ENCODE data around the gene JUP.

The JUP gene

DNA sequence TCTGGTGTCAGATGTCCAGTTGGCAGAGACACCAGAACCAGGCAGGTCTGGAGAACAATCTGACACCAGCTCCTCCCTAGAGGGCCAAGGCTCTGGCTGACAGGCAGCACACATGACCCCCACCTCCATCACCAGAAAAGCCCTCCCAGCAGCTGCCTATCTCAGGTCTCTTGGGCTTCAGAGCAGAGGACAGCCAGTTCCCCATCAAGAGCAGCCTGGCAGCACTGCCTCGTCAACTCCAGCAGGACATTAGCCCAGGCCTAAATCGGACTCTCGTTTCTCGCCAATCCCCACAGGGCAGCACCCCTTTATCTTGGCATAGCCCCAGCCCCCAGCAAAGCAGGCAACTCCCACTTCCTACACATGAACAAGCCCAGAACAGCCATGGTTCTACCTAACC lies 4.4 kb downstream of the JUP start:
- Histone ChIP-seq H3K9me3 (ENCODE audit: control insufficient read depth, low read length) (no peaks in the 10 kb centered on the region), H3K4me2 (ENCODE audit: low read length, poor library complexity, severe bottlenecking) (peak overlapping the region; percentile 3), H2AK5ac (ENCODE audit: low read length, severe bottlenecking) (peak overlapping the region; percentile 11), H3K23ac (ENCODE audit: low read length in 2 of 2) (no peak overlapping the region), H4K91ac (ENCODE audit: low read length) (no peak overlapping the region), H3K4me1 (ENCODE audit: control insufficient read depth, insufficient read depth, low read depth, low read length) (peaks cover 43% of the 10 kb centered on the region), H2AFZ (ENCODE audit: low read depth, low read length) (no peak overlapping the region), H3K36me3 (ENCODE audit: control insufficient read depth in 1 of 2, insufficient read depth in 2 of 2, low read depth in 1 of 2, low read length in 2 of 2) (peaks cover 0 to 32% of the 10 kb centered on the region in 2 experiments), H3K27me3 (ENCODE audit: control insufficient read depth in 1 of 2, insufficient read depth in 1 of 2, low read length in 2 of 2) (peaks cover 0 to 23% of the 10 kb centered on the region in 2 experiments), H3K18ac (ENCODE audit: low read depth in 1 of 2, low read length in 2 of 2) (peak overlapping the region in 1 of 2 experiments; percentile 46), H3K4ac (ENCODE audit: low read depth in 1 of 2, low read length in 2 of 2) (no peak overlapping the region), H2BK5ac (ENCODE audit: low read depth, low read length, poor library complexity, severe bottlenecking) (no peak overlapping the region), H3K9ac (ENCODE audit: low read length) (no peak overlapping the region), H3K4me3 (ENCODE audit: insufficient read depth in 1 of 2, low read depth in 1 of 2, low read length in 2 of 2) (no peak overlapping the region), H2BK12ac (ENCODE audit: low read length in 2 of 2) (peak overlapping the region in 1 of 2 experiments; percentile 37), H3K14ac (ENCODE audit: low read length in 2 of 2) (no peak overlapping the region), H2BK120ac (ENCODE audit: low read depth, low read length) (peak overlapping the region; percentile 9), H4K8ac (ENCODE audit: low read length) (no peak overlapping the region), H2BK15ac (ENCODE audit: low read depth, poor library complexity, severe bottlenecking) (no peak overlapping the region), H3K79me1 (replicated peaks; ENCODE audit: low read length, poor library complexity, severe bottlenecking) (no peaks in the 10 kb centered on the region), H3K27ac (ENCODE audit: low read length, poor library complexity, severe bottlenecking) (peak overlapping the region; percentile 47)
- no peak for DNase-seq
- 97% methylated on average over 4 of the region's 4 CpGs for WGBS

DNA sequence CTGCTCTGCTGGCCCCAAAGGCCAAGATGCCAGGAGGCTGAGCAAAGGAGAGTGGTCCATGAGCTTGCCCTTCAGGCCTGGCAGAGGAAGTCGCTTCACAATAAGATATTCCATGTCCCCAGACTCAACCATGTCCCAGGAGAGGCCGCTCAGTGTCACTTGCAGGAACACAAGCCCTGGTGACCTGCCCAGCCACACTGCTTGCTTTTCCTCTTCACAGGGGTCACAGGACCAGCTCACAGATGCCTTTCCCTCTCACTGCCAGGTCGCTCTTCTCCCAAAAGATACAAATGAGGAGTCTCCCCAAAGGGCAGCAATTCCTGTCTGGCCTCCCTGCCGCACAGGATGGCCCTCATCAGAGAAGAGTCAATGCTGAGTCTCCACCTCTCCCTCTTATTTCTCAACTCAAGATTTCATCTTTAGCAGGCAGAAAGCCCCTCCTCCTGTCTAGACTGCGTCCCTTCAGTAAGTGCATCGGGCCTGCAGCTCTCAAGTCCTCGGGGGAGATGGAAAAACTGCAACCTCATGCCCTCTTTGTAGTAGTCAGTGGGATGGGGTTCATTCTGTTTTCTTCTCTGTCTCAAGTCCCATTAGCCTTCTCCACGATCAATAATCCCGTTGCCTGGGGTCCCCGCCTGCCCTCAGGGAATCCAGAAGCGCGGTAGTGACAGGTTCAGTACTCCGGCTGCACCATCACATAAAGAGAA lies 5.0 kb downstream of the JUP start:
- Histone ChIP-seq H2BK5ac (ENCODE audit: low read depth, low read length, poor library complexity, severe bottlenecking) (no peak overlapping the region), H3K4ac (ENCODE audit: low read depth in 1 of 2, low read length in 2 of 2) (peak overlapping the region in 1 of 2 experiments; percentile 17), H3K79me1 (replicated peaks; ENCODE audit: low read length, poor library complexity, severe bottlenecking) (no peaks in the 10 kb centered on the region), H4K8ac (ENCODE audit: low read length) (no peak overlapping the region), H3K23ac (ENCODE audit: low read length in 2 of 2) (no peak overlapping the region), H3K9ac (ENCODE audit: low read length) (no peak overlapping the region), H3K14ac (ENCODE audit: low read length in 2 of 2) (no peak overlapping the region), H4K91ac (ENCODE audit: low read length) (peak overlapping the region; percentile 25), H3K9me3 (ENCODE audit: control insufficient read depth, low read length) (no peaks in the 10 kb centered on the region), H3K4me1 (ENCODE audit: control insufficient read depth, insufficient read depth, low read depth, low read length) (peaks cover 48% of the 10 kb centered on the region), H2BK15ac (ENCODE audit: low read depth, poor library complexity, severe bottlenecking) (no peak overlapping the region), H3K27ac (ENCODE audit: low read length, poor library complexity, severe bottlenecking) (peak overlapping the region; percentile 47), H3K4me2 (ENCODE audit: low read length, poor library complexity, severe bottlenecking) (no peak overlapping the region), H2BK12ac (ENCODE audit: low read length in 2 of 2) (peak overlapping the region in 1 of 2 experiments; percentile 49), H3K36me3 (ENCODE audit: control insufficient read depth in 1 of 2, insufficient read depth in 2 of 2, low read depth in 1 of 2, low read length in 2 of 2) (peaks cover 0 to 33% of the 10 kb centered on the region in 2 experiments), H3K4me3 (ENCODE audit: insufficient read depth in 1 of 2, low read depth in 1 of 2, low read length in 2 of 2) (no peak overlapping the region), H2AFZ (ENCODE audit: low read depth, low read length) (no peak overlapping the region), H3K27me3 (ENCODE audit: control insufficient read depth in 1 of 2, insufficient read depth in 1 of 2, low read length in 2 of 2) (peaks cover 0 to 20% of the 10 kb centered on the region in 2 experiments), H2AK5ac (ENCODE audit: low read length, severe bottlenecking) (peak overlapping the region; percentile 17), H2BK120ac (ENCODE audit: low read depth, low read length) (peak overlapping the region; percentile 9), H3K18ac (ENCODE audit: low read depth in 1 of 2, low read length in 2 of 2) (peak overlapping the region in 1 of 2 experiments; percentile 37)
- DNase-seq, result peak; percentile 66
- WGBS, result 76% methylated on average over 13 of the region's 13 CpGs

DNA sequence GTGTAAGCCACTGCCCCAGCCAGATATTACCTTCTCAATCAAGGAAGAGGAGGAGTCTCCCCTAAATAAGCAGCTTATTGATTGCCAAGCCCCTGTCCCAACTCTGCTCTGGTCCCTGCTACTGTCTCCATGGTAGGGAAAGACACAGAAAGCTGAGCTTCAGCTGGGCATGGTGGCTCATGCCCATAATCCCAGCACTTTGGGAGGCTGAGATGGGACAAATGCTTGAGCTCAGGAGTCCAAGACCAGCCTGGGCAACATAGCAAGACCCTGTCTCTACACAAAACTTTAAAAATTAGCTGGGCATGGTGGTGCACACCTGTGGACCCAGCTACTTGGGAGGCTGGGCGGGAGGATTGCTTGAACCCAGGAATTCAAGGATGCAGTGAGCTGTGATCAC lies 6.6 kb downstream of the JUP start:
- peaks cover 62% of the 10 kb centered on the region for H3K4me1 ChIP-seq (ENCODE audit: control insufficient read depth, insufficient read depth, low read depth, low read length)
- H3K27ac ChIP-seq (ENCODE audit: low read length, poor library complexity, severe bottlenecking), result peak overlapping the region; percentile 53
- no peak overlapping the region for H4K8ac ChIP-seq (ENCODE audit: low read length)
- H2BK15ac ChIP-seq (ENCODE audit: low read depth, poor library complexity, severe bottlenecking), result no peak overlapping the region
- no peak for DNase-seq
- H3K14ac ChIP-seq (ENCODE audit: low read length in 2 of 2), result no peak overlapping the region
- no peaks in the 10 kb centered on the region for H3K9me3 ChIP-seq (ENCODE audit: control insufficient read depth, low read length)
- no peak overlapping the region for H3K23ac ChIP-seq (ENCODE audit: low read length in 2 of 2)
- no peak overlapping the region for H3K4me2 ChIP-seq (ENCODE audit: low read length, poor library complexity, severe bottlenecking)
- peak overlapping the region; percentile 18 for H4K91ac ChIP-seq (ENCODE audit: low read length)
- peak overlapping the region in 1 of 2 experiments; percentile 7 for H3K18ac ChIP-seq (ENCODE audit: low read depth in 1 of 2, low read length in 2 of 2)
- no peak overlapping the region for H3K4me3 ChIP-seq (ENCODE audit: insufficient read depth in 1 of 2, low read depth in 1 of 2, low read length in 2 of 2)
- H2AK5ac ChIP-seq (ENCODE audit: low read length, severe bottlenecking), result peak overlapping the region; percentile 98
- no peak overlapping the region for H2BK5ac ChIP-seq (ENCODE audit: low read depth, low read length, poor library complexity, severe bottlenecking)
- no peak overlapping the region for H2BK12ac ChIP-seq (ENCODE audit: low read length in 2 of 2)
- H3K27me3 ChIP-seq (ENCODE audit: control insufficient read depth in 1 of 2, insufficient read depth in 1 of 2, low read length in 2 of 2), result peaks cover 0 to 7% of the 10 kb centered on the region in 2 experiments
- H2AFZ ChIP-seq (ENCODE audit: low read depth, low read length), result no peak overlapping the region
- no peak overlapping the region for H3K4ac ChIP-seq (ENCODE audit: low read depth in 1 of 2, low read length in 2 of 2)
- H2BK120ac ChIP-seq (ENCODE audit: low read depth, low read length), result no peak overlapping the region
- no peak overlapping the region for H3K9ac ChIP-seq (ENCODE audit: low read length)
- peaks cover 2% of the 10 kb centered on the region for H3K79me1 ChIP-seq (replicated peaks; ENCODE audit: low read length, poor library complexity, severe bottlenecking)
- peaks cover 0 to 49% of the 10 kb centered on the region in 2 experiments for H3K36me3 ChIP-seq (ENCODE audit: control insufficient read depth in 1 of 2, insufficient read depth in 2 of 2, low read depth in 1 of 2, low read length in 2 of 2)
- WGBS, result 100% methylated on average over 1 of the region's 1 CpG

DNA sequence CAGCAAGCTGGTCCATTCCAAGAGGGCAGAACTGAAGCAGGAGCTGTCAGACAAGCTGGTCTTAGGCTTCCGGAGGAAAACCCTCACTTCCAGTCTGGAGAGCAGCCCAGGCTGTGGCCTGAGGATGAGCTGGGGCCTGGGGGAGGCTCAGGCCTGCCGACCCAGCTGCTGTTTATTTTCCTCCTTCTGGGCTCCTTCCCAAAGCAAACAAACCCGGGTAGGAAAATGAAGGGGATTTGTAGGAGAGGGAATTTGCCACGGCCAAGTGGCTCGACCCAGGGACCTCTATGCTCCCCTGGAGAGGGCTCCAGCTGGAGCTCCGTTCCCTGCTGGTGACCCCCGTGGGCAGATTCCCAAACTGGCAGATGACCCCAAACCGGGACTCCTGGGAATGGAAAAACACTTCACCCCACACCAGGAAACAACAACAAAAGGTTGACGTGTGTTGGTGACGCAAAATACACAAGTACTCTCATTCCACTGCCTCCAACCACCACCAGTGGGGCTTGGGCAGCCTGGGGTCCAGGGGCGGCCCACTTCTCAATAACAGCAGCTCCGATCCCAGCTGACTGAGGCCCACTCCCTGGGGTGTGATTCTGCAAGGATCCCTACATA lies 8.8 kb downstream of the JUP start:
- Histone ChIP-seq H3K36me3 (ENCODE audit: control insufficient read depth in 1 of 2, insufficient read depth in 2 of 2, low read depth in 1 of 2, low read length in 2 of 2) (peaks cover 0 to 57% of the 10 kb centered on the region in 2 experiments), H4K8ac (ENCODE audit: low read length) (peak overlapping the region; percentile 0), H3K23ac (ENCODE audit: low read length in 2 of 2) (no peak overlapping the region), H3K27me3 (ENCODE audit: control insufficient read depth in 1 of 2, insufficient read depth in 1 of 2, low read length in 2 of 2) (peaks cover 0 to 7% of the 10 kb centered on the region in 2 experiments), H3K27ac (ENCODE audit: low read length, poor library complexity, severe bottlenecking) (peak overlapping the region; percentile 95), H3K4me3 (ENCODE audit: insufficient read depth in 1 of 2, low read depth in 1 of 2, low read length in 2 of 2) (no peak overlapping the region), H3K4ac (ENCODE audit: low read depth in 1 of 2, low read length in 2 of 2) (peak overlapping the region in 1 of 2 experiments; percentile 98), H3K14ac (ENCODE audit: low read length in 2 of 2) (no peak overlapping the region), H3K79me1 (replicated peaks; ENCODE audit: low read length, poor library complexity, severe bottlenecking) (peaks cover 2% of the 10 kb centered on the region), H3K4me1 (ENCODE audit: control insufficient read depth, insufficient read depth, low read depth, low read length) (peaks cover 71% of the 10 kb centered on the region), H2BK12ac (ENCODE audit: low read length in 2 of 2) (peak overlapping the region in 1 of 2 experiments; percentile 89), H2AK5ac (ENCODE audit: low read length, severe bottlenecking) (peak overlapping the region; percentile 97), H3K4me2 (ENCODE audit: low read length, poor library complexity, severe bottlenecking) (peak overlapping the region; percentile 66), H4K91ac (ENCODE audit: low read length) (peak overlapping the region; percentile 2), H2BK5ac (ENCODE audit: low read depth, low read length, poor library complexity, severe bottlenecking) (peak overlapping the region; percentile 94), H3K9me3 (ENCODE audit: control insufficient read depth, low read length) (no peaks in the 10 kb centered on the region), H2BK120ac (ENCODE audit: low read depth, low read length) (peak overlapping the region; percentile 64), H3K18ac (ENCODE audit: low read depth in 1 of 2, low read length in 2 of 2) (peak overlapping the region in 1 of 2 experiments; percentile 94), H2AFZ (ENCODE audit: low read depth, low read length) (no peak overlapping the region), H3K9ac (ENCODE audit: low read length) (peak overlapping the region; percentile 68), H2BK15ac (ENCODE audit: low read depth, poor library complexity, severe bottlenecking) (peak overlapping the region; percentile 76)
- DNase-seq, result peak; percentile 92
- WGBS, result 34% methylated on average over 11 of the region's 12 CpGs
